H1 (cell line): Measurements from ENCODE around the gene MAGI1. TPM values are rescaled to one million over a fixed set of nuclear protein-coding genes. Genes with fewer than 3 reads are reported as not detected.

Source experiments
- CTCF ChIA-PET: fragments of 300-600 bp; sonication (Branson Sonifier 250); formaldehyde crosslinking; loops from one replicate; lab custom pipeline; 2021; ENCODE audit not compliant: partially characterized antibody; lab: Charles Lee
- POLR2A ChIA-PET: fragments of 300-600 bp; sonication (Branson Sonifier 250); formaldehyde crosslinking; loops from one replicate; lab custom pipeline; 2021; ENCODE audit warnings: inconsistent platforms; ENCODE audit not compliant: partially characterized antibody; lab: Charles Lee
- DNase-seq, 2 experiments: peaks; one replicate each; pipeline versions ENCODE4 v3.0.0 to v3.0.0-alpha.2; 2010 to 2022; ENCODE audit warnings: low spot score in 2 of 2, low read depth in 1 of 2, mixed read lengths in 1 of 2
- FAIRE-seq: peaks from 2 replicates; lab custom pipeline; 2011; peaks lifted over from hg19 to GRCh38; lab: Jason Lieb, UNC
- H2AFZ ChIP-seq: 2 replicates; pipeline ENCODE4 v1.8.1; 2012; ENCODE audit warnings: low read length, inconsistent platforms
- H2AK5ac ChIP-seq: 2 replicates; pipeline ENCODE4 v1.6.1; 2013; ENCODE audit warnings: low read depth, low read length
- H2BK120ac ChIP-seq: replicated peaks from 2 replicates; pipeline ENCODE3; 2013; ENCODE audit warnings: low read depth, low read length, inconsistent platforms
- H2BK12ac ChIP-seq: 2 replicates; pipeline ENCODE4 v1.6.1; 2013; ENCODE audit warnings: low read depth, low read length
- H2BK15ac ChIP-seq: 2 replicates; pipeline ENCODE4 v1.6.1; 2013; ENCODE audit warnings: low read length
- H2BK20ac ChIP-seq: 2 replicates; pipeline ENCODE4 v1.6.1; 2013; ENCODE audit warnings: low read length
- H2BK5ac ChIP-seq: 2 replicates; pipeline ENCODE4 v1.6.1; 2013; ENCODE audit warnings: low read depth, low read length
- H3K14ac ChIP-seq: 2 replicates; pipeline ENCODE4 v1.6.1; 2013; ENCODE audit warnings: inconsistent platforms; ENCODE audit not compliant: insufficient read length
- H3K18ac ChIP-seq: 2 replicates; pipeline ENCODE4 v1.6.1; 2013; ENCODE audit warnings: low read length; ENCODE audit errors: extremely low read depth
- H3K23ac ChIP-seq: 2 replicates; pipeline ENCODE4 v1.6.1; 2013; ENCODE audit warnings: inconsistent platforms; ENCODE audit not compliant: insufficient read length
- H3K23me2 ChIP-seq: 2 replicates; pipeline ENCODE4 v1.6.1; 2013; ENCODE audit warnings: low read depth, low read length
- H3K27ac ChIP-seq: 2 replicates; pipeline ENCODE4 v1.6.1; 2011; ENCODE audit warnings: low read depth, low read length, inconsistent platforms
- H3K27me3 ChIP-seq, 4 experiments: replicated peaks in 1 of 4; 1 replicate in 1 of 4; 2 replicates in 3 of 4; pipeline versions ENCODE4 v1.6.1 to v1.8.1; 2011 to 2013; ENCODE audit warnings: low read length in 3 of 4, mild to moderate bottlenecking in 3 of 4, inconsistent platforms in 2 of 4, mixed read lengths in 2 of 4, moderate library complexity in 1 of 4; ENCODE audit not compliant: control insufficient read depth in 3 of 4, insufficient read depth in 3 of 4; ENCODE audit errors: extremely low read depth in 1 of 4
- H3K36me3 ChIP-seq, 4 experiments: 2 replicates each; pipeline versions ENCODE4 v1.6.1 to v1.8.1; 2011 to 2013; ENCODE audit warnings: mild to moderate bottlenecking in 4 of 4, low read length in 3 of 4, moderate library complexity in 2 of 4, control low read depth in 1 of 4, inconsistent platforms in 1 of 4; ENCODE audit not compliant: insufficient read depth in 4 of 4, control insufficient read depth in 2 of 4
- H3K4ac ChIP-seq: replicated peaks from 2 replicates; pipeline ENCODE3; 2013; ENCODE audit warnings: low read length, low read depth, mixed read lengths, inconsistent platforms; ENCODE audit not compliant: insufficient read length
- H3K4me1 ChIP-seq, 4 experiments: replicated peaks in 1 of 4; 1 replicate in 1 of 4; 2 replicates in 3 of 4; pipeline versions ENCODE4 v1.6.1 to v1.8.1; 2011 to 2013; ENCODE audit warnings: low read length in 3 of 4, inconsistent platforms in 2 of 4, mixed read lengths in 1 of 4; ENCODE audit not compliant: insufficient read depth in 4 of 4, control insufficient read depth in 3 of 4
- H3K4me2 ChIP-seq, 2 experiments: 2 replicates each; pipeline versions ENCODE4 v1.6.1 to v1.8.1; 2011 to 2013; ENCODE audit warnings: low read depth in 2 of 2, low read length in 2 of 2, control low read depth in 1 of 2, inconsistent platforms in 1 of 2, mild to moderate bottlenecking in 1 of 2; ENCODE audit not compliant: insufficient read depth in 1 of 2
- H3K4me3 ChIP-seq, 4 experiments: fragments of 200-600, 300-600 bp in 1 of 4; sonication (generic), shearing (Covaris generic), sonication (Bioruptor Twin) in 1 of 4; 2 replicates each; pipeline versions ENCODE4 v1.5.1 to v1.8.1; 2011 to 2016; ENCODE audit warnings: low read length in 4 of 4, low read depth in 3 of 4, control low read depth in 2 of 4, inconsistent platforms in 2 of 4, mild to moderate bottlenecking in 2 of 4, mixed read lengths in 1 of 4, moderate library complexity in 1 of 4; ENCODE audit not compliant: insufficient read depth in 2 of 4; ENCODE audit errors: extremely low read depth in 1 of 4
- H3K56ac ChIP-seq: replicated peaks from 2 replicates; pipeline ENCODE3; 2013; ENCODE audit warnings: low read depth, mild to moderate bottlenecking, mixed read lengths, low read length, inconsistent platforms; ENCODE audit not compliant: insufficient read length
- H3K79me1 ChIP-seq: 2 replicates; pipeline ENCODE4 v1.6.1; 2013; ENCODE audit warnings: low read depth, low read length, control low read depth
- H3K79me2 ChIP-seq, 2 experiments: 2 replicates each; pipeline versions ENCODE4 v1.6.1 to v1.8.1; 2012 to 2013; ENCODE audit warnings: low read length in 2 of 2, mild to moderate bottlenecking in 2 of 2, inconsistent platforms in 1 of 2; ENCODE audit not compliant: insufficient read depth in 2 of 2, control insufficient read depth in 1 of 2
- H3K9ac ChIP-seq, 4 experiments: replicated peaks in 1 of 4; 1 replicate in 1 of 4; 2 replicates in 3 of 4; pipeline versions ENCODE4 v1.6.1 to v1.8.1; 2011 to 2013; ENCODE audit warnings: low read depth in 3 of 4, low read length in 3 of 4, control low read depth in 2 of 4, mild to moderate bottlenecking in 2 of 4, moderate library complexity in 2 of 4, inconsistent platforms in 1 of 4; ENCODE audit errors: extremely low read depth in 1 of 4
- H3K9me3 ChIP-seq, 2 experiments: 2 replicates each; pipeline versions ENCODE4 v1.6.1 to v1.8.1; 2012 to 2013; ENCODE audit warnings: mild to moderate bottlenecking in 2 of 2, moderate library complexity in 2 of 2, control low read depth in 1 of 2, inconsistent platforms in 1 of 2, low read depth in 1 of 2, low read length in 1 of 2, mixed read lengths in 1 of 2; ENCODE audit not compliant: insufficient read depth in 2 of 2
- H4K20me1 ChIP-seq, 2 experiments: replicated peaks in 1 of 2; 2 replicates each; pipeline versions ENCODE3 to v1.8.1; 2011 to 2013; ENCODE audit warnings: inconsistent platforms in 2 of 2, low read length in 2 of 2, mild to moderate bottlenecking in 1 of 2; ENCODE audit not compliant: insufficient read depth in 2 of 2, control insufficient read depth in 1 of 2
- H4K5ac ChIP-seq: 2 replicates; pipeline ENCODE4 v1.6.1; 2013; ENCODE audit warnings: low read length, low read depth, mixed read lengths, inconsistent platforms; ENCODE audit not compliant: insufficient read length
- H4K8ac ChIP-seq: 2 replicates; pipeline ENCODE4 v1.8.0; 2013; ENCODE audit warnings: mild to moderate bottlenecking, moderate library complexity, low read length, inconsistent platforms; ENCODE audit not compliant: insufficient read depth; ENCODE audit errors: extremely low read depth
- H4K91ac ChIP-seq: replicated peaks from 2 replicates; pipeline ENCODE3; 2013; ENCODE audit warnings: low read length, mixed read lengths, inconsistent platforms; ENCODE audit not compliant: insufficient read length
- JUN ChIP-seq: IDR thresholded peaks from 2 replicates; pipeline ENCODE4 v1.6.1; 2011; ENCODE audit warnings: low read depth, mild to moderate bottlenecking, improper control_type of control experiment, low read length
- MAFK ChIP-seq: IDR thresholded peaks from 2 replicates; pipeline ENCODE4 v1.6.1; 2012; ENCODE audit warnings: low read depth, mild to moderate bottlenecking, improper control_type of control experiment, low read length
- POU5F1 ChIP-seq: IDR thresholded peaks from 2 replicates; pipeline ENCODE4 v1.6.1; 2011; ENCODE audit warnings: low read depth, mild to moderate bottlenecking, low read length, moderate library complexity
- SIRT6 ChIP-seq: IDR thresholded peaks from one replicate; pipeline ENCODE4 v1.7.1; 2012; ENCODE audit warnings: low read length, inconsistent platforms
- SUZ12 ChIP-seq: fragments of 200-600 bp; sonication (generic); IDR thresholded peaks from 2 replicates; pipeline ENCODE4 v1.6.1; 2012; ENCODE audit warnings: mild to moderate bottlenecking, inconsistent platforms, low read length, moderate library complexity, mixed read lengths
- USF2 ChIP-seq: IDR thresholded peaks from 2 replicates; pipeline ENCODE4 v1.6.1; 2011; ENCODE audit warnings: low read length, improper control_type of control experiment
- WGBS, 2 experiments: shearing (Covaris generic) in 1 of 2; methylation state at CpG; one replicate each; pipeline versions ENCODE4 v1.1.6 to v1.1.7; 2013 to 2015; ENCODE audit warnings: low lambda C conversion rate in 2 of 2, mixed read lengths in 2 of 2, inconsistent platforms in 1 of 2, low coverage in 1 of 2, missing lambda C conversion rate in 1 of 2; ENCODE audit not compliant: insufficient replicate concordance in 2 of 2, insufficient coverage in 1 of 2, insufficient read length in 1 of 2; ENCODE audit errors: extremely low coverage in 1 of 2, missing lambda C conversion rate in 1 of 2; 5-methylcytosine and 5-hydroxymethylcytosine counted together
- polyA plus RNA-seq, 7 experiments: library from polyadenylated mRNA; depleted of rRNA in 3 of 7; stranded (reverse) in 5 of 7; unstranded in 2 of 7; fragments of >200 nt in 5 of 7; fragments of 200-250 nt in 2 of 7; gene quantifications; 1 replicate in 5 of 7; 2 replicates in 1 of 7; 4 replicates in 1 of 7; pipeline versions ENCODE4 v1.2.1 to v1.2.3, GENCODE V29; 2011 to 2013; ENCODE audit warnings: missing spikeins in 2 of 7, mixed read lengths in 2 of 7
- total RNA-seq: library from RNA; stranded (reverse); fragmentation: NEBNext Ultra II Directional; extraction: Animal tissue kit (Norgen Biotek cat#: 25700); gene quantifications from 2 replicates; pipeline ENCODE4 v1.2.1, GENCODE V29; 2021
- TF ChIP-seq, protein P1 (sequence below): IDR thresholded peaks from 2 replicates; pipeline ENCODE4 v1.6.1; 2012; ENCODE audit warnings: inconsistent platforms

The MAGI1 gene
- total and polyA plus RNA-seq, 2 of the 8 experiments (the other 6 are each of a cell fraction or from before 2014, with no cell fraction given), result 19.8 to 78.0 TPM

- Histone ChIP-seq H2BK5ac (no peak overlapping the region), H2BK120ac (no peak overlapping the region), H2AK5ac (no peak overlapping the region), H4K20me1 (no peaks in the 10 kb centered on the region), H3K4me1 (no peaks in the 10 kb centered on the region), H3K4me2 (no peak overlapping the region), H3K79me1 (no peaks in the 10 kb centered on the region), H2AFZ (no peak overlapping the region)
- FAIRE-seq, result no peak
- WGBS, 2 experiments, result 84% methylated on average over 8 of the region's 8 CpGs; no CpG with 5 or more reads in 1 of the 2 experiments
- POLR2A ChIA-PET, result no interaction called here
- TF ChIP-seq JUN, result no peak
- no peak for TF ChIP-seq SIRT6
- TF ChIP-seq USF2, result no peak
- no peak for TF ChIP-seq MAFK
- TF ChIP-seq, protein P1, sequence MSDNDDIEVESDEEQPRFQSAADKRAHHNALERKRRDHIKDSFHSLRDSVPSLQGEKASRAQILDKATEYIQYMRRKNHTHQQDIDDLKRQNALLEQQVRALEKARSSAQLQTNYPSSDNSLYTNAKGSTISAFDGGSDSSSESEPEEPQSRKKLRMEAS, result no peak
- TF ChIP-seq POU5F1, result no peak
- no peak for TF ChIP-seq SUZ12
- TF ChIP-seq, all 59 proteins: peak for 0
- Histone ChIP-seq H3K14ac (no peak overlapping the region), H4K5ac (no peak overlapping the region), H3K9me3 (no peaks in the 10 kb centered on the region), H3K23me2 (no peaks in the 10 kb centered on the region), H3K36me3 (no peaks in the 10 kb centered on the region), H3K23ac (no peak overlapping the region), H3K4ac (no peak overlapping the region), H2BK20ac (no peak overlapping the region), H3K18ac (no peak overlapping the region), H3K9ac (no peak overlapping the region), H3K4me3 (no peak overlapping the region), H3K27me3 (no peaks in the 10 kb centered on the region), H2BK12ac (no peak overlapping the region), H2BK15ac (no peak overlapping the region), H3K56ac (no peak overlapping the region), H3K79me2 (no peaks in the 10 kb centered on the region), H3K27ac (no peak overlapping the region), H4K8ac (no peak overlapping the region), H4K91ac (no peak overlapping the region)
- CTCF ChIA-PET, result interaction anchor here (1.2 to 2.5 kb wide), 3 partner anchors 8 to 322 kb away, joined by 3 to 5 read pairs (median 5); no protein-coding TSS in a partner anchor
- DNase-seq, result no peak
Observed at GRCh38 chr3:66073464-66074141, 34.9 kb upstream of the MAGI1 start.
